IMR-90 (cell line): Measurements from ENCODE around the gene TTC1. TPM values are rescaled to one million over a fixed set of nuclear protein-coding genes. Genes with fewer than 3 reads are reported as not detected.
"Not testable (repeated sequence)": the region's sequence is repeated elsewhere in the genome, so short reads cannot be mapped to it uniquely, and the experiment has no call there.

ENCODE experiments used
- ATAC-seq: fragments of 200-7000 bp; cut with Tn5 transposase; 2 replicates; pipeline ENCODE4 v1.9.1; 2020; ENCODE audit warnings: low read depth, mild to moderate bottlenecking, moderate library complexity
- BruUV-seq: library from RNA; stranded (reverse); fragments of 400-500 nt; replicated peaks from 2 replicates; lab custom pipeline; 2021; lab: Mats Ljungman, UMichigan
- CTCF ChIA-PET: fragments of 300-600 bp; formaldehyde crosslinking; extraction: SDS; loops from one replicate; lab custom pipeline; 2021; ENCODE audit warnings: antibody characterized with exemption; lab: Yijun Ruan, JAX
- POLR2A ChIA-PET: fragments of 300-600 bp; sonication (Branson Sonifier 250); formaldehyde crosslinking; loops from one replicate; lab custom pipeline; 2022; ENCODE audit warnings: antibody characterized with exemption; ENCODE audit not compliant: unreplicated experiment; lab: Charles Lee
- DNase-seq: peaks from one replicate; pipeline ENCODE4 v3.0.0; 2013
- H2AFZ ChIP-seq: replicated peaks from 2 replicates; pipeline ENCODE3; 2013; ENCODE audit warnings: low read length, mild to moderate bottlenecking; ENCODE audit not compliant: poor library complexity
- H2AK5ac ChIP-seq: 2 replicates; pipeline ENCODE4 v1.6.1; 2013; ENCODE audit warnings: low read depth, low read length, inconsistent platforms
- H2AK9ac ChIP-seq: replicated peaks from 2 replicates; pipeline ENCODE3; 2013; ENCODE audit warnings: mild to moderate bottlenecking, low read depth, low read length, moderate library complexity; ENCODE audit not compliant: poor library complexity
- H2BK120ac ChIP-seq: 2 replicates; pipeline ENCODE4 v1.6.1; 2013; ENCODE audit warnings: low read depth, low read length, inconsistent platforms
- H2BK15ac ChIP-seq: 3 replicates; pipeline ENCODE4 v1.6.1; 2013; ENCODE audit warnings: low read depth, low read length, inconsistent platforms
- H2BK20ac ChIP-seq: 2 replicates; pipeline ENCODE4 v1.6.1; 2013; ENCODE audit warnings: low read depth, mild to moderate bottlenecking, inconsistent platforms, low read length, moderate library complexity
- H2BK5ac ChIP-seq: 2 replicates; pipeline ENCODE4 v1.6.1; 2013; ENCODE audit warnings: mild to moderate bottlenecking, low read depth, low read length, inconsistent platforms; ENCODE audit not compliant: poor library complexity, severe bottlenecking
- H3K14ac ChIP-seq: replicated peaks from 2 replicates; pipeline ENCODE4 v1.6.1; 2013; ENCODE audit warnings: low read depth, low read length, inconsistent platforms
- H3K18ac ChIP-seq: 2 replicates; pipeline ENCODE4 v1.6.1; 2013; ENCODE audit warnings: low read depth, low read length, control low read depth
- H3K23ac ChIP-seq: 2 replicates; pipeline ENCODE4 v1.6.1; 2013; ENCODE audit warnings: low read depth, low read length, inconsistent platforms
- H3K27ac ChIP-seq: 2 replicates; pipeline ENCODE4 v1.5.1; 2013; ENCODE audit warnings: mild to moderate bottlenecking, control low read depth, low read length; ENCODE audit not compliant: insufficient read depth
- H3K27me3 ChIP-seq: 2 replicates; pipeline ENCODE4 v1.6.1; 2013; ENCODE audit warnings: low read length; ENCODE audit not compliant: control insufficient read depth, insufficient read depth
- H3K36me3 ChIP-seq: 2 replicates; pipeline ENCODE4 v1.6.1; 2013; ENCODE audit warnings: low read length, mixed read lengths; ENCODE audit not compliant: control insufficient read depth, insufficient read depth
- H3K4ac ChIP-seq: 2 replicates; pipeline ENCODE4 v1.6.1; 2013; ENCODE audit warnings: low read depth, low read length, inconsistent platforms
- H3K4me1 ChIP-seq: 2 replicates; pipeline ENCODE4 v1.6.1; 2013; ENCODE audit warnings: low read length, mixed read lengths; ENCODE audit not compliant: control insufficient read depth, insufficient read depth
- H3K4me2 ChIP-seq: 2 replicates; pipeline ENCODE4 v1.6.1; 2013; ENCODE audit warnings: low read depth, mild to moderate bottlenecking, control low read depth, low read length, moderate library complexity
- H3K4me3 ChIP-seq: 2 replicates; pipeline ENCODE4 v1.5.1; 2013; ENCODE audit warnings: low read depth, mild to moderate bottlenecking, control low read depth, low read length, moderate library complexity; ENCODE audit not compliant: insufficient read depth
- H3K56ac ChIP-seq: 2 replicates; pipeline ENCODE4 v1.6.1; 2013; ENCODE audit warnings: low read length, inconsistent platforms; ENCODE audit not compliant: insufficient read depth; ENCODE audit errors: extremely low read depth
- H3K79me1 ChIP-seq, 2 experiments: 2 replicates each; pipeline ENCODE4 v1.6.1; 2013; ENCODE audit warnings: low read length in 2 of 2, inconsistent platforms in 1 of 2, low read depth in 1 of 2
- H3K9ac ChIP-seq: 2 replicates; pipeline ENCODE4 v1.6.1; 2013; ENCODE audit warnings: low read depth, low read length, control low read depth
- H3K9me1 ChIP-seq: 2 replicates; pipeline ENCODE4 v1.6.1; 2013; ENCODE audit warnings: low read length, inconsistent platforms; ENCODE audit not compliant: insufficient read depth
- H3K9me3 ChIP-seq: 2 replicates; pipeline ENCODE4 v1.6.1; 2013; ENCODE audit warnings: low read length; ENCODE audit not compliant: control insufficient read depth, insufficient read depth
- H4K20me1 ChIP-seq: 2 replicates; pipeline ENCODE4 v1.6.1; 2013; ENCODE audit warnings: low read length, inconsistent platforms; ENCODE audit not compliant: insufficient read depth
- H4K5ac ChIP-seq: 2 replicates; pipeline ENCODE4 v1.6.1; 2013; ENCODE audit warnings: mild to moderate bottlenecking, low read depth, low read length, control low read depth
- H4K8ac ChIP-seq, 2 experiments: 2 replicates each; pipeline ENCODE4 v1.6.1; 2013; ENCODE audit warnings: low read depth in 2 of 2, low read length in 2 of 2, control low read depth in 1 of 2, inconsistent platforms in 1 of 2
- H4K91ac ChIP-seq: 2 replicates; pipeline ENCODE4 v1.6.1; 2013; ENCODE audit warnings: low read depth, low read length, inconsistent platforms; ENCODE audit not compliant: insufficient read depth
- WGBS, 2 experiments: methylation state at CpG; one replicate each; pipeline versions ENCODE4 v1.1.5 to v1.1.7; 2013; ENCODE audit warnings: missing lambda C conversion rate in 2 of 2; ENCODE audit not compliant: insufficient read length in 1 of 2; ENCODE audit errors: extremely low coverage in 2 of 2; 5-methylcytosine and 5-hydroxymethylcytosine counted together
- dilution Hi-C: fragments of 300-500 bp; cut with HindIII; formaldehyde crosslinking; loops from one replicate; pipeline ENCODE4 v1.14.3; 2018; ENCODE audit warnings: low sequenced_read_pairs; ENCODE audit not compliant: unreplicated experiment
- in situ Hi-C: fragments of 300-500 bp; cut with MboI; formaldehyde crosslinking; loops from 3 replicates; pipeline ENCODE4 v1.14.3; 2019; ENCODE audit warnings: low sequenced_read_pairs, inconsistent platforms, mixed read lengths
- intact Hi-C: fragments of 100-400 bp; cut with micrococcal nuclease; formaldehyde crosslinking; loops from 2 replicates; pipeline ENCODE4 v1.10.0; 2022
- polyA plus RNA-seq, 3 experiments: library from polyadenylated mRNA; depleted of rRNA; stranded (reverse); fragments of >200 nt; gene quantifications; 2 replicates each; pipeline ENCODE4 v1.2.3, GENCODE V29; 2012; ENCODE audit warnings: low replicate concordance in 1 of 3
- total RNA-seq: library from RNA; depleted of rRNA; stranded (reverse); fragments of >200 nt; gene quantifications from 2 replicates; pipeline ENCODE4 v1.2.3, GENCODE V29; 2012

TTC1 gene
- total and polyA plus RNA-seq, 2 of the 4 experiments (the other 2 are of a cell fraction): 23.1 to 41.1 TPM

DNA sequence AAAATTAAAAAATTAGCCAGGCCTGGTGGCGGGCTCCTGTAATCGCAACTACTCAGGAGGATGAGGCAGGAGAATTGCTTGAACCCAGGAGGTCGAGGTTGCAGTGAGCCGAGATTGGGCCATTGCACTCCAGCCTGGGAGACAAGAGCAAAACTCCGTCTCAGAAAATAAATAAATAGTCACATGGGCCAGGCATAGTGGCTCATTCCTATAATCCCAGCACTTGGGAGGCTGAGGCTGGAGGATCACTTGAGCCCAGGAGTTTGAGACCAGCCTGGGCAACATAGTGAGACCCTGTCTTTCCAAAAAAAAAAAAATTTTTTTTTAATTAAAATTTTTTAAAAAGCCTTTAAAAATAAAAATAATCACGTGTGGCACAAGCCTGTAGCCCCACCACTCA lies 5.3 kb downstream of the TTC1 start:
- H3K27me3 ChIP-seq, H2BK20ac ChIP-seq, H2BK120ac ChIP-seq, BruUV-seq, H2BK5ac ChIP-seq, H3K9me1 ChIP-seq, H3K9me3 ChIP-seq, POLR2A ChIA-PET, H2AK9ac ChIP-seq, H3K23ac ChIP-seq, H3K4me3 ChIP-seq, H3K9ac ChIP-seq, H3K4me2 ChIP-seq, CTCF ChIA-PET, H3K18ac ChIP-seq, H3K36me3 ChIP-seq, intact Hi-C loops, H4K91ac ChIP-seq, H2BK15ac ChIP-seq, H2AFZ ChIP-seq, in situ Hi-C loops, H4K8ac ChIP-seq, H3K14ac ChIP-seq, H3K4me1 ChIP-seq, H2AK5ac ChIP-seq, H3K4ac ChIP-seq, H4K20me1 ChIP-seq, H3K56ac ChIP-seq, H3K27ac ChIP-seq, H4K5ac ChIP-seq, DNase-seq, ATAC-seq: not testable (repeated sequence)
- H3K79me1 ChIP-seq: peaks cover 25 to 36% of the 10 kb centered on the region in 2 experiments
- dilution Hi-C loops: loop anchor here (25.0 kb wide), 1 partner anchor 348 kb away; the partner anchor contains the start of gene C1QTNF2
- WGBS, 2 experiments: 100% methylated on average over 2 of the region's 6 CpGs; no CpG with 5 or more reads in 1 of the 2 experiments
